Endodermal cell (in vitro differentiated cells): ENCODE results near the gene AGPS. TPM values are rescaled to one million over a fixed set of nuclear protein-coding genes. Genes with fewer than 3 reads are reported as not detected.
A peak's percentile ranks its signal among the peaks of the same experiment; 100 is the strongest.

Experiments
- DNase-seq: peaks from one replicate; pipeline ENCODE4 v3.0.0-alpha.2; 2017
- H3K27ac ChIP-seq: 2 replicates; pipeline ENCODE4 v1.5.1; 2013; ENCODE audit warnings: mild to moderate bottlenecking, low read depth, low read length, moderate library complexity
- H3K27me3 ChIP-seq: 2 replicates; pipeline ENCODE4 v1.6.1; 2013; ENCODE audit warnings: mild to moderate bottlenecking, low read length, moderate library complexity; ENCODE audit not compliant: insufficient read depth, control insufficient read depth, poor library complexity, severe bottlenecking
- H3K36me3 ChIP-seq: 2 replicates; pipeline ENCODE4 v1.7.0; 2013; ENCODE audit warnings: mild to moderate bottlenecking, low read length, moderate library complexity; ENCODE audit not compliant: control insufficient read depth, insufficient read depth
- H3K4me1 ChIP-seq: one replicate; pipeline ENCODE4 v1.7.0; 2013; ENCODE audit warnings: low read length; ENCODE audit not compliant: control insufficient read depth, insufficient read depth
- H3K4me3 ChIP-seq: 2 replicates; pipeline ENCODE4 v1.5.1; 2013; ENCODE audit warnings: mild to moderate bottlenecking, low read length, moderate library complexity
- H3K9ac ChIP-seq: 2 replicates; pipeline ENCODE4 v1.6.1; 2013; ENCODE audit warnings: mild to moderate bottlenecking, low read length, moderate library complexity; ENCODE audit not compliant: poor library complexity, severe bottlenecking; ENCODE audit errors: extremely low read depth
- H3K9me3 ChIP-seq: 2 replicates; pipeline ENCODE4 v1.6.1; 2013; ENCODE audit warnings: mild to moderate bottlenecking, low read length, moderate library complexity; ENCODE audit not compliant: control insufficient read depth
- H3K27ac Mint-ChIP-seq: 2 replicates; pipeline ENCODE4 v1.8.0; 2020; ENCODE audit warnings: mixed read lengths
- H3K27me3 Mint-ChIP-seq: 2 replicates; pipeline ENCODE4 v1.8.0; 2021; ENCODE audit warnings: mild to moderate bottlenecking, mixed read lengths; ENCODE audit not compliant: insufficient read depth
- H3K36me3 Mint-ChIP-seq: 2 replicates; pipeline ENCODE4 v1.8.0; 2020; ENCODE audit warnings: low read depth, mixed read lengths
- H3K4me1 Mint-ChIP-seq: 2 replicates; pipeline ENCODE4 v1.8.0; 2020; ENCODE audit warnings: mixed read lengths
- H3K4me3 Mint-ChIP-seq: 2 replicates; pipeline ENCODE4 v1.8.0; 2020; ENCODE audit warnings: mild to moderate bottlenecking, moderate library complexity, mixed read lengths
- H3K9me3 Mint-ChIP-seq: 2 replicates; pipeline ENCODE4 v1.8.0; 2020; ENCODE audit warnings: mild to moderate bottlenecking, mixed read lengths
- CTCF ChIP-seq: fragments of 200-600 bp; sonication (generic); conservative IDR thresholded peaks from 2 replicates; pipeline ENCODE4 v1.5.0; 2021; ENCODE audit warnings: antibody characterized with exemption, mild to moderate bottlenecking
- WGBS, 2 experiments: methylation state at CpG; one replicate each; pipeline versions ENCODE4 v1.1.5 to v1.1.7; 2013; ENCODE audit warnings: missing lambda C conversion rate in 2 of 2, mixed read lengths in 1 of 2; ENCODE audit not compliant: insufficient coverage in 1 of 2, insufficient read length in 1 of 2; 5-methylcytosine and 5-hydroxymethylcytosine counted together
- total RNA-seq, 2 donors: library from RNA; stranded (reverse); fragmentation: NEBNext Ultra II Directional in 1 of 2; extraction: Animal tissue kit (Norgen Biotek cat#: 25700) in 1 of 2; gene quantifications; 2 replicates in 1 of 2; 3 replicates in 1 of 2; pipeline ENCODE4 v1.2.1, GENCODE V29; 2021

Gene AGPS
- total RNA-seq, 2 donors from 2014 or later = 76.8 to 86.1 TPM

GRCh38 chr2:177528351-177528933 lies 135.9 kb downstream of the AGPS start:
- Mint-ChIP-seq H3K36me3 (peaks cover 20% of the 10 kb centered on the region), H3K27ac (no peak overlapping the region), H3K27me3 (no peaks in the 10 kb centered on the region), H3K4me1 (peaks cover 21% of the 10 kb centered on the region), H3K4me3 (no peak overlapping the region), H3K9me3 (no peaks in the 10 kb centered on the region)
- Histone ChIP-seq H3K9me3 (no peaks in the 10 kb centered on the region), H3K36me3 (peaks cover 46% of the 10 kb centered on the region), H3K4me1 (no peaks in the 10 kb centered on the region), H3K4me3 (no peak overlapping the region), H3K27ac (no peak overlapping the region), H3K9ac (no peak overlapping the region), H3K27me3 (no peaks in the 10 kb centered on the region)
- no peak for DNase-seq
- TF ChIP-seq CTCF = no peak

- Histone ChIP-seq H3K9me3 (no peaks in the 10 kb centered on the region), H3K27me3 (no peaks in the 10 kb centered on the region), H3K36me3 (peaks cover 40% of the 10 kb centered on the region), H3K9ac (no peak overlapping the region), H3K4me3 (no peak overlapping the region), H3K27ac (no peak overlapping the region), H3K4me1 (no peaks in the 10 kb centered on the region)
- Mint-ChIP-seq H3K4me3 (no peak overlapping the region), H3K4me1 (peaks cover 21% of the 10 kb centered on the region), H3K36me3 (peaks cover 19% of the 10 kb centered on the region), H3K27ac (peak overlapping the region; percentile 48), H3K9me3 (no peaks in the 10 kb centered on the region), H3K27me3 (no peaks in the 10 kb centered on the region)
- 98 to 100% methylated on average over 3 of the region's 3 CpGs for WGBS, 2 experiments
- TF ChIP-seq CTCF = no peak
- DNase-seq = peak; percentile 59
These were observed 136.6 kb downstream of the AGPS start for GRCh38 chr2:177529166-177529565.

GRCh38 chr2:177530561-177530960 lies 138.0 kb downstream of the AGPS start:
- Histone ChIP-seq H3K4me1 (peaks cover 7% of the 10 kb centered on the region), H3K4me3 (no peak overlapping the region), H3K27ac (no peak overlapping the region), H3K27me3 (no peaks in the 10 kb centered on the region), H3K9ac (no peak overlapping the region), H3K36me3 (peaks cover 34% of the 10 kb centered on the region), H3K9me3 (no peaks in the 10 kb centered on the region)
- no peak overlapping the region for H3K4me3 Mint-ChIP-seq
- TF ChIP-seq CTCF = no peak
- H3K27me3 Mint-ChIP-seq = no peaks in the 10 kb centered on the region
- H3K9me3 Mint-ChIP-seq = no peaks in the 10 kb centered on the region
- no peak for DNase-seq
- peaks cover 16% of the 10 kb centered on the region for H3K36me3 Mint-ChIP-seq
- peaks cover 30% of the 10 kb centered on the region for H3K4me1 Mint-ChIP-seq
- no peak overlapping the region for H3K27ac Mint-ChIP-seq
